Ectodermal cell (in vitro differentiated cells): ENCODE results near the gene CCDC54. TPM values are rescaled to one million over a fixed set of nuclear protein-coding genes. Genes with fewer than 3 reads are reported as not detected.
"Not testable (repeated sequence)": the region's sequence is repeated elsewhere in the genome, so short reads cannot be mapped to it uniquely, and the experiment has no call there.

Source experiments
- H3K27ac ChIP-seq: 2 replicates; pipeline ENCODE4 v1.7.0; 2013; ENCODE audit warnings: mild to moderate bottlenecking, low read depth, low read length; ENCODE audit not compliant: insufficient read depth, poor library complexity, severe bottlenecking
- H3K27me3 ChIP-seq: 2 replicates; pipeline ENCODE4 v1.7.0; 2013; ENCODE audit warnings: mild to moderate bottlenecking, low read length; ENCODE audit not compliant: insufficient read depth, control insufficient read depth, poor library complexity, severe bottlenecking
- H3K36me3 ChIP-seq: one replicate; pipeline ENCODE4 v1.7.0; 2013; ENCODE audit warnings: low read length; ENCODE audit not compliant: control insufficient read depth, insufficient read depth
- H3K4me1 ChIP-seq: one replicate; pipeline ENCODE4 v1.7.0; 2013; ENCODE audit warnings: low read length; ENCODE audit not compliant: control insufficient read depth, insufficient read depth
- H3K4me3 ChIP-seq: 2 replicates; pipeline ENCODE4 v1.7.0; 2013; ENCODE audit warnings: low read depth, low read length, control low read depth; ENCODE audit not compliant: insufficient read depth
- H3K9me3 ChIP-seq: 2 replicates; pipeline ENCODE4 v1.7.0; 2013; ENCODE audit warnings: mild to moderate bottlenecking, low read length, moderate library complexity; ENCODE audit not compliant: control insufficient read depth
- WGBS, 2 experiments: methylation state at CpG; one replicate each; pipeline ENCODE4 v1.1.7; 2013; ENCODE audit warnings: missing lambda C conversion rate in 2 of 2; 5-methylcytosine and 5-hydroxymethylcytosine counted together
- polyA plus RNA-seq, 4 experiments: library from polyadenylated mRNA; stranded (reverse); fragments of 50-300 nt; gene quantifications; one replicate each; pipeline ENCODE4 v1.2.3, GENCODE V29; 2013

Gene CCDC54
- not detected for polyA plus RNA-seq (2013, experiment 1 of 4)
- polyA plus RNA-seq (2013, experiment 2 of 4) = not detected
- not detected for polyA plus RNA-seq (2013, experiment 3 of 4)
- not detected for polyA plus RNA-seq (2013, experiment 4 of 4)

GRCh38 chr3:107377151-107377550 lies at the start of gene CCDC54:
TSS of gene CCDC54 (plus strand) at chr3:107377439. CDS start at chr3:107377588, 149 bp downstream.
- Histone ChIP-seq H3K27me3 (no peaks in the 10 kb centered on the region), H3K4me3 (no peak within 1 kb of the TSS), H3K4me1 (no peaks in the 10 kb centered on the region), H3K27ac (no peak within 1 kb of the TSS), H3K9me3 (no peaks in the 10 kb centered on the region), H3K36me3 (no peaks in the 10 kb centered on the region)

GRCh38 chr3:107328069-107328468 lies 49.2 kb upstream of the CCDC54 start:
- WGBS, 2 experiments = 89 to 94% methylated on average over 2 of the region's 2 CpGs
- H3K27me3 ChIP-seq = no peaks in the 10 kb centered on the region
- H3K4me3 ChIP-seq = no peak overlapping the region
- H3K36me3 ChIP-seq = no peaks in the 10 kb centered on the region
- no peaks in the 10 kb centered on the region for H3K9me3 ChIP-seq
- H3K27ac ChIP-seq = no peak overlapping the region
- H3K4me1 ChIP-seq = no peaks in the 10 kb centered on the region

GRCh38 chr3:107329088-107329487 lies 48.2 kb upstream of the CCDC54 start:
- no peaks in the 10 kb centered on the region for H3K36me3 ChIP-seq
- H3K27me3 ChIP-seq = no peaks in the 10 kb centered on the region
- H3K4me3 ChIP-seq = no peak overlapping the region
- no peak overlapping the region for H3K27ac ChIP-seq
- WGBS, 2 experiments = 96% methylated on average over 5 of the region's 5 CpGs
- no peaks in the 10 kb centered on the region for H3K4me1 ChIP-seq
- no peaks in the 10 kb centered on the region for H3K9me3 ChIP-seq

- not testable (repeated sequence) for H3K4me1 ChIP-seq
- WGBS, 2 experiments = 94 to 97% methylated on average over 3 of the region's 3 CpGs
Observed at GRCh38 chr3:107339690-107340089, 37.5 kb upstream of the CCDC54 start.

GRCh38 chr3:107344722-107345121 lies 32.5 kb upstream of the CCDC54 start:
- no peaks in the 10 kb centered on the region for H3K4me1 ChIP-seq
- no peaks in the 10 kb centered on the region for H3K9me3 ChIP-seq
- H3K27me3 ChIP-seq = no peaks in the 10 kb centered on the region
- H3K36me3 ChIP-seq = no peaks in the 10 kb centered on the region
- H3K27ac ChIP-seq = no peak overlapping the region
- no peak overlapping the region for H3K4me3 ChIP-seq

More at GRCh38 chr3:107339690-107340089, 37.5 kb upstream of the CCDC54 start:
- not testable (repeated sequence) for H3K4me3 ChIP-seq, H3K9me3 ChIP-seq, H3K27me3 ChIP-seq, H3K27ac ChIP-seq, H3K36me3 ChIP-seq

GRCh38 chr3:107345822-107346405 lies 31.3 kb upstream of the CCDC54 start:
- no peak overlapping the region for H3K27ac ChIP-seq
- no peaks in the 10 kb centered on the region for H3K4me1 ChIP-seq
- no peaks in the 10 kb centered on the region for H3K27me3 ChIP-seq
- no peaks in the 10 kb centered on the region for H3K9me3 ChIP-seq
- WGBS, 2 experiments = 58 to 67% methylated on average over 4 of the region's 4 CpGs
- H3K36me3 ChIP-seq = no peaks in the 10 kb centered on the region
- H3K4me3 ChIP-seq = no peak overlapping the region

- WGBS, 2 experiments = 93 to 97% methylated on average over 2 of the region's 2 CpGs
- no peaks in the 10 kb centered on the region for H3K9me3 ChIP-seq
- H3K4me1 ChIP-seq = no peaks in the 10 kb centered on the region
- no peak overlapping the region for H3K4me3 ChIP-seq
- H3K36me3 ChIP-seq = no peaks in the 10 kb centered on the region
- no peaks in the 10 kb centered on the region for H3K27me3 ChIP-seq
- H3K27ac ChIP-seq = no peak overlapping the region
Observed at GRCh38 chr3:107346564-107346963, 30.7 kb upstream of the CCDC54 start.

GRCh38 chr3:107347751-107348150 lies 29.5 kb upstream of the CCDC54 start:
- H3K27ac ChIP-seq = no peak overlapping the region
- no peaks in the 10 kb centered on the region for H3K36me3 ChIP-seq
- no peak overlapping the region for H3K4me3 ChIP-seq
- H3K4me1 ChIP-seq = no peaks in the 10 kb centered on the region
- no peaks in the 10 kb centered on the region for H3K9me3 ChIP-seq
- 88 to 93% methylated on average over 1 to 2 of the region's 2 CpGs for WGBS, 2 experiments
- no peaks in the 10 kb centered on the region for H3K27me3 ChIP-seq

- Histone ChIP-seq H3K36me3 (no peaks in the 10 kb centered on the region), H3K4me3 (no peak overlapping the region), H3K27ac (no peak overlapping the region), H3K4me1 (no peaks in the 10 kb centered on the region), H3K9me3 (no peaks in the 10 kb centered on the region), H3K27me3 (no peaks in the 10 kb centered on the region)
- WGBS, 2 experiments = 98 to 100% methylated on average over 2 of the region's 2 CpGs
Observed at GRCh38 chr3:107356706-107357105, 20.5 kb upstream of the CCDC54 start.

GRCh38 chr3:107361633-107362032 lies 15.6 kb upstream of the CCDC54 start:
- 82 to 91% methylated on average over 3 of the region's 3 CpGs for WGBS, 2 experiments
- H3K27me3 ChIP-seq = no peaks in the 10 kb centered on the region
- no peak overlapping the region for H3K27ac ChIP-seq
- no peaks in the 10 kb centered on the region for H3K4me1 ChIP-seq
- H3K36me3 ChIP-seq = no peaks in the 10 kb centered on the region
- no peak overlapping the region for H3K4me3 ChIP-seq
- H3K9me3 ChIP-seq = no peaks in the 10 kb centered on the region

GRCh38 chr3:107365051-107365450 lies 12.2 kb upstream of the CCDC54 start:
- WGBS, 2 experiments = 86 to 97% methylated on average over 1 to 4 of the region's 4 CpGs
- no peaks in the 10 kb centered on the region for H3K9me3 ChIP-seq
- H3K4me3 ChIP-seq = no peak overlapping the region
- no peaks in the 10 kb centered on the region for H3K36me3 ChIP-seq
- H3K27ac ChIP-seq = no peak overlapping the region
- H3K4me1 ChIP-seq = no peaks in the 10 kb centered on the region
- no peaks in the 10 kb centered on the region for H3K27me3 ChIP-seq
